ENCODE measurements around the gene SAP30. TPM values are rescaled to one million over a fixed set of nuclear protein-coding genes. Genes with fewer than 3 reads are reported as not detected.

Gene SAP30
- total RNA-seq, 1 donor from 2014 or later = 22.2 TPM

Other genes starting within 250 kb of the SAP30 start
- 80.9 TPM for gene GALNT7, start 202.1 kb upstream of the SAP30 start, total RNA-seq (ENCODE audit: unreplicated experiment)
- 160 TPM for gene HMGB2, start 36.6 kb upstream of the SAP30 start, total RNA-seq (ENCODE audit: unreplicated experiment)
- not detected for gene SCRG1, start 28.2 kb downstream of the SAP30 start, total RNA-seq (ENCODE audit: unreplicated experiment)
- gene HAND2, start 159.3 kb downstream of the SAP30 start, total RNA-seq (ENCODE audit: unreplicated experiment) = 1.5 TPM